ENCODE measurements around the gene ARL4D.
"Not testable (repeated sequence)": the region's sequence is repeated elsewhere in the genome, so short reads cannot be mapped to it uniquely, and the experiment has no call there.

Gene ARL4D

DNA sequence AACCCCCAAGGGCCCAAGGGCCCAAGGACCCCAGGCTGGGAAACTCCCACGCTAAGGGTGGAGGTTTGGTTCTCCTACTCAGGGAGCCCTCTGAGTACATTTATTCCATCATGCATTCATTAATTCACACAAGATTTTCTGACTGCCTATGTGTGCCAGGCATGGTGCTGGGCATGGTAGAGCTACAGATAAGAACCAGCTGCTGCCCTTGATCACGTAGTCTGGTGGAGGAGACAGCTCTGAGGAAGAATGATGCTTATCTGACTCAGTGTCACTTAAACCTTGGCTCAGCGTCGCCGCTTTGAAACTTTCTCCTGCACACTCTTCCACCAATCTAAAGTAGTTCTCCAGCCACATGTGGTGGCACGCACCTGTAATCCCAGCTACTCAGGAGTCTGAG, 3.6 kb upstream of the ARL4D start:
- no peak for DNase-seq (ENCODE audit: low read depth in 3 of 3)

DNA sequence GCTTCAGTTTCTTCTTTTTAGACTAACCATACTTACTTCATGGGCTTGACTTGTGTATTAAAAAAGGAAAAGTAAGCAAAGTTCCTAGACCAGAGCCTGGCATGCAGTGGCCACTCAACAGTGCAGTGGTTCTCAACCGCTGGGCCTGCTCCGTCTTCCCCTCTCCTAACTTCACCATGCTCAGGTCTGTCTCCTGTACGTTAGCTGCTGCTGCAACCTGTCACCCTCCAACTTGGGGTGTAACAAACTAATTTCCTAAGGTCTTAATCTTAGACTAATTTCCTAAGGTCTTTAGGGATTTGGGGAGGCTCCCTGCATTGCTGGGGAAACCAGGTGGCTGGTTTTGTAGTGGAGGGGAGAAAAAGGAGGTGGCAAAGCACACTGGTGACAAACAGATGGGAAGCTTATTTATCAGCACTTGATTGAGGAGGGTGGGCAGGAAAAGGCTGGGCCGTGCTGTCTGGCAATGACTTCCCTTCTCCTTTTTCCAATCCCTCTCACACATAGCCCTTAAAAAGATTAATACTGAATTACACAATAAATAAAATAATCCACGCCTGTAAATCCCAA, 2.2 kb upstream of the ARL4D start:
- no peak for DNase-seq (ENCODE audit: low read depth in 3 of 3)

DNA sequence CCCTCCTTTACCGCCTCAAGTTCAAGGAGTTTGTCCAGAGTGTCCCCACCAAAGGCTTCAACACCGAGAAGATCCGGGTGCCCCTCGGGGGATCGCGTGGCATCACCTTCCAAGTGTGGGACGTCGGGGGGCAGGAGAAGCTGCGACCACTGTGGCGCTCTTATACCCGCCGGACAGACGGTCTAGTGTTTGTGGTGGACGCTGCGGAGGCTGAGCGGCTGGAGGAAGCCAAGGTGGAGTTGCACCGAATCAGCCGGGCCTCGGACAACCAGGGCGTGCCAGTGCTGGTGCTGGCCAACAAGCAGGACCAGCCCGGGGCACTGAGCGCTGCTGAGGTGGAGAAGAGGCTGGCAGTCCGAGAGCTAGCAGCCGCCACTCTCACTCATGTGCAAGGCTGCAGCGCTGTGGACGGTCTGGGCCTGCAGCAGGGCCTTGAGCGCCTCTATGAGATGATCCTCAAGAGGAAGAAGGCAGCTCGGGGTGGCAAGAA, 1.1 kb downstream of the ARL4D start:
- DNase-seq (ENCODE audit: low read depth in 3 of 3), result no peak

DNA sequence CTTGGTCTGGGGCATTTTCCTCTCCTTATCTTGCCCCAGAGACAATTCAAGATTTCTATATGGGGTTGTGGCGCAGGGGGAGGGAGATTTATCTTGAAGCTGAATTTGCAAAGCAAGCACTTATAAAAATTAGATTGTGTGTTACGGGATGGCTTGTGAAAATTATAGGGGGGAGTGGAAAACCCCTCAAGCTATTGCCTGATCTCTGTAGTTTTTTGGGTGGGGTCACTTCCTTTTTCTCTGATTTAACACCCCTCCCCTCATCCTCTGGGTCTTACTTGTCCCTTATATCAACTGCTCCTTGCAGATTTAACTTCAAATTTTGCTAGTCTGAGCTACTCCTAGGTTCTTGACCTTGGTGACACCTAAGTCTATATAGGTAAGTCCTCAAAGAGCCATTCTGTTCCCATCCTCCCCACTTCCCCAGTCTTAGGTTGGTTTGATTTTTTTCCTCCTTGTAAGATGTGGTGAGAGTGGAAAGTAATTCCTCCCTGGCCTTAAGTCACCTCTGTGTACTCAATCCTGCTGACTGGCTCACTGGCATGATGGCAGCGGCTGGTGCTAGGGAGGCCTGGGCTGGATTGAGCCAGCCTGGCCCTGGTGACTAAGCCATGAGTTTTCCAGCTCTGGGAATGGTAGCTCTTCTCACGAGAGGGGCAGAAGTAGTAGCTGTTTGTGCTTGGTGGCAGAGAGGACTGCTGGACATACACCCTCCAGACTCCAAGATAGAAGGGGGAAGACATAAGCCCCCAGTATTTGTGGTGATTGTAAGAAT, 2.3 kb downstream of the ARL4D start:
- no peak for DNase-seq (ENCODE audit: low read depth in 3 of 3)

DNA sequence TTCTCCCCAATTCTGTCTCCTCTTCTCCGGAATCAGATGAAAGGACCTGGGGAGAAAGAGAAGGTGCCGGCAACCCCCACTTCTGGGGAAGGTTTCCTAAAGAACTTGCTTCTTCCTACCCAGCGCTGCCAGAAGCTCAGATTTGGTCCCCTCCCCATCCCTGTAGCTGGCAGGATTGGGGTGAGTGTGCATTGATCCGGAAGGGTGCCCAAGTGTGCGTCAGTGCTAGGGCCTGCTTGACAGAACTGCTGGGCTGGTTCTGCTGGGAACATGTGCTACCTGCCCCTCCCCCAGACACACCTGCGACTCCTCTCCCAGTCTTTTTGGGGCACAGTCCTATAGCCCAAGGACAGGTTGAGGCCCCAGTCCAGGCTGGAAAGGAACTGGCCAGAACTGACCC, 3.3 kb downstream of the ARL4D start:
- no peak for DNase-seq (ENCODE audit: low read depth in 3 of 3)

DNA sequence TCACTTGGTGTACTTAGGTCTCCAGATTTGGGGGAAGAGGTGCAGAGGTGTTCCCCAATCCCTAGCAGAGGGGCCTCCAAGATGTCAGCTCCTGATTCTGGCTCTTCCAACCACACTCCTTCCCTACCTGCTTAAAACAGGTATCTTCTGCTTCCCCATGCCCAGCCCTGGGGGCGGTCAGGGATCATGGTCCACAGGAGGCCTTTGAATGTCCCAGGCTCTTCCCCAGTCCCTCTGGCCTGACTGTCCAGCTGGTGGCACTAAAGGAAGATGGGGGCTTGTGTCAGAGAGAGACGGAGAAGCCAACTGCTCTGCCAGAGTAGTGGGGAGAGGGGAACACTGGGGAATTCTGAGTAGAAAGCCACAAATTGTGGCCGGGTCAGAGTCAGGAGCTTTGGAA, 3.8 kb downstream of the ARL4D start:
- no peak for DNase-seq (ENCODE audit: low read depth in 3 of 3)

DNA sequence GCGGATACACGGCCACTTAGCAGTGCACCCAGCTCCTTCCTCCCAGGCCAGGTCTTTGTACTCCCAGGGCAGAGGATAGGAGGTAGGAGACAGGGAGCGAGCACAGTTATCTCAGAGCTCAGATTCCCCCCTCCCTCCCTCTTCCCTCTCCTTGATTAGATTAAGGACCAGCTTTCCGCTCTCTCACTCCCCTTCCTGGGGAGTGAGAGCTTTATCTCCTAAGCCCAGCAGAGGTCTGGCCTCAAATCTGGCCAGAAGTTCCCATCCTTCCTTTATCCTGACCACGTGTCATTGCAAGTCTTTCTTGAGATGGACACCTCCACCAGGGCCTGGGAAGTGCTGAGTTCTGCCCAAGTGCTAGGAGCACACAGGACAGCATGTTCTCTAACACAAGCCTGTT, 5.1 kb downstream of the ARL4D start:
- no peak for DNase-seq (ENCODE audit: low read depth in 3 of 3)

DNA sequence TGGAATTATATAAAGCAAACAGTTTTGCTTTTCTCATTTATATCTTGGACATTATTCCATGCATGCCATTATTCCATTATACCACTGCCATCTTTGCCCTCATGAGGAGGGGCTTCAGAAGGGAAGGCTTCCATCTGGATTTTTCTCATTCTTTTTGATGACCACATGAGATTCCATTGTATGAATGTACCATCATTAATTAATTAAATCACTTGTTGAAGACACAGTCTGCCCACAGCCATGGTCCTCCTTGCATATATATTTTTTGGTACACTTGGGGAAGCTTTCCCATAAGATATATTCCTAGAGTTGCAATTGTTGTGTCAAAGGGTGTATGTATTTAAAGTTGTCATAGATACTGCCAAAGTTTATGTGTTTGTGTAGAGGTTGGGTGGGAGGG, 7.1 kb downstream of the ARL4D start:
- no peak for DNase-seq (ENCODE audit: low read depth in 3 of 3)

DNA sequence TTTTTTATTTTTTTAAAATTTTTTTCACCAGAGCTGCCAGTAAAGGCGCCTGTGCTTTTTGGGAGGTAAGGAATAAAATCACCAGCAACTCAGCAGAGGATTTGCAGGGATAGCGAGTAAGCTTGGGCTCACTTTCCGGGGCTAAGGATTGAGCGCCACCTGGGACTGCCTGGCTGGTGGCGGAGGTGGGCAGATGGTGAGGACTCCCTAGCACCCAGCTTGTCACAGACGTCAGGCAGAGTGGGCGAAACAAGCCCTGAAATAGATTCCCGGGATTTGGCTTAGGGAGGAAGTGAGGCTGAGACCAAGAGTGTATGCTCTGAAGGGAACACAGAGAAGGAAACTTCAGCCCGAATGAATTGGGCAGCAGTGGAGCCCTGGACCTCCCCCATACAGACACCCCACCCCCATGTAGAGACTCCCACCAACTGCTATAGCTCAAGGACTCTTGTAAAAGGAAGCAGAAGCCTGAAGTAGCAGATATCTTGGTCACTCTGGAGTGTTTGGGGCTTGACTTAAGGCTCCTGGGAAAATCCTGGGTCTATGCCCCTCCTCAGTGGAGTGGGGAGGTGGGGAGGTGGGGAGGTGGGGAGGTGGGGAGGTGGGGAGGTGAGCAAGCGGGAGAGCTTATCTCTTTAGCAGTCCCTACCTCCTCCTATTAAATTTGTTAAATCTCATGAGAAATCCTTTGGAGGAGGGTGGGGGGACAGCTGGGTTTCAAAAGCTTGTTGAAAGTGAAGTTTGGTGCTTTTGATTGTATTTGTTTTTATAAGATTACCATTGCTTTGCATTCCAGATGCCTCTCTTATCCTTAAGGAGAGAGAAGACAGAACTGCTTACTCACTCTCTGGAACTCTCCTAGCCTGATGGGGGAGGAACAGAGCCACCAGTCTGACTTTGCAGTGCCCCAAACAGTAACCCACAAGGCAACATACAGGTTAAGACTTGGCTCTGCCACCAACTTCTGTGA, 8.2 kb downstream of the ARL4D start:
- DNase-seq (ENCODE audit: low read depth in 3 of 3), result no peak

DNA sequence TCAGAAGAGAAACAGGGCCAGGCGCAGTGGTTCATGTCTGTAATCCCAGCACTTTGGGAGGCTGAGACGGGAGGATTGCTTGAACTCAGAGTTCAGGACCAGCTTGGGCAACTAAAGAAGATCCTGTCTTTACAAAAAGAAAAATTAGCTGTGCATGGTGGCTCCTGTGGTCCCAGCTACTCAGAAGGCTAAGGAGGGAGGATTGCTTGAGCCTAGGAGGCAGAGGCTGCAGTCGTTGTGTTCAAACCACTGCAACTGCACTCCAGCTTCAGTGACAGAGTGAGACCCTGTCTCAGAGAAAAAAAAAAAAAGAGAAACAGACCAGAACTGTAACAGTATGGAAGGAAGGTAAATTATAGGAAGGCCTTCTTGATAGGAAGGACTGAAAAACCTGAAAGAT, 10.3 kb downstream of the ARL4D start:
- DNase-seq (ENCODE audit: low read depth in 3 of 3), result no peak

DNA sequence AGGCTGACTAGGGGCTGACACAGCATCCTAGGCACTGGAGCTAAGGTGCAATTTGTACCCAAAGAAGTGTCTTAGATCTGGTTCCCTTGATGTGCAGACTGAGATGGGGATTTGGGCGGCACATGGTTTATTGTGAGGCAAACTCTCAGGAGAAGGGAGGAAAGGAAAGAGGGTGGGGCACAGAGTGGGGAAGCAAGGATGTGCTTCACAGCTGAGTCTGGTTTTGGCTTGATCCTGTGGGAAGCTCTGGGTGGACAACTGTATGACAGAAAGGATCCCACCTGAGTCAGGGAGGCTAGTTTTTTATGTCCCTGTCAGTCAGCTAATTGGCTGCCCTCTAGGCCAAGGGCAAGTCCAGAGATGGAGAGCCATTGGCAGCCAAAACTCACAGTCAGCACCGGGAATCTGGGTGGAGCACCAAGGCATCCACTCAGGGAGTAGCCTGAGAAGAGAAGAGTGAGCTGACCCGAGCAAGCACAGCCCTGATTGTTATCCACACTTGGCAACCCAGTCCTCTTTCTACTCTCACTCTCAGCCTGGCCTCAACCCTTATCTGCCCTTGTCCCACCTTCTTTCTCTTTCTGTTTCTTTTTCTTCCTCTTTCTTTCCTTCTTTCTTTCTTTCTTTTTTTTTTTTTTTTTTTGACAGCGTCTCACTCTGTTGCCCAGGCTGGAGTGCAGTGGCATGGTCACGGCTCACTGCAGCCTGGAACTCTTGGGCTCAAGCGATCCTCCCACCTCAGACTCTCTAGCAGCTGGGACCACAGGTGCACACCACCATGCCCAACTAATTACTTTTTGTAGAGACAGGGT, 12.0 kb downstream of the ARL4D start:
- DNase-seq (ENCODE audit: low read depth in 3 of 3), result no peak

DNA sequence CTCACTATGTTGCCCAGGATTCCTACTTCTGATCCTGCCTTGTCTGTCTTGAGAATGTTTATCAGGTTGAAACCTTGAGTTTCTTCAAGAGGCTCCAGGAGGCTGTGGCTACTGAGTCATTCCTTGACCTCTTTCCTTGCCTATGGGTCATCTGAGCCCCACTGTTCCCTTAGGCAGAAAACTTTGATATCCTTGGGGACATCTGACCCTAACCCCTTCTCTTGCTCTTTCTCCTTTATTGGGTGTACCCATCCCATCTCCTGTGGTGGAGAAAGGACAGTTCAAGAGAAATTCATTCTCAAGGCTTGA, 12.5 kb downstream of the ARL4D start:
- no peak for DNase-seq (ENCODE audit: low read depth in 3 of 3)

DNA sequence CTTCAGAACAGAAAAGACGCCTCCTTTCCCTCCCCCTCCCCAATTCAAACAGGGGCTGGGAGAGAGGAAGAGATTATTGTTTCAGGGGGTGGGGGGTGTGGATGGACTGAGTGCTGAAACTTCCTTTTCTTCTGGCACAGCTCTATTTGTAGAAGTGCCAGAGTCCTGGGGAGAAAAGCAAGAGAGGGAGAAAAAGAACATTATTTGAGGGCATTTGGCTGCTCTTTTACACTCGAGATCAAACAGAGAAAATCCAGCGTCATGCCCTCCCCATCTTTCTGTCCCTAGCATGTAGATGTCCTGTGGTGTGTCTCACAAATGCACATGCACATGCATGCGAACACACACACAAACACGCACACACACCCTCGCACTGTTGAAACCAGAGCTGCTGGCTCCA, 13.0 kb downstream of the ARL4D start:
- no peak for DNase-seq (ENCODE audit: low read depth in 3 of 3)

DNA sequence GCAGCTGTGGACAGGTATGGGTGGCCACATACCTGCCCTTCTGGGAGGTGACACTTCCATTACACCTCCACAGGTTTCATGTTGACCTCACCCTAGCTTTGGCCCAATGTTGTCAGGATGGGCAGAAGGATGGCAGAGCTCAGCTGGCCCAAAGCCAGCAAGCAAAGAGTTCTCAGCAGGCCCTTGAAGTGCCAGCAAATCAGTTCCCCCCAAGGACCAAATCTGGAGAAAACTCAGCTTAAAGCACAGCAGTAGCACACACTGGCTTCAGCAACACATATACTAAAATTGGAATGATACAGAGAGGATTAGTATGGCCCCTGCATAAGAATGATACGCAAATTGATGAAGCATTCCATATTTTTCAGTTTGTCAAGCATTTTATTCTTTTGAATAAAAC, 13.4 kb downstream of the ARL4D start:
- no peak for DNase-seq (ENCODE audit: low read depth in 3 of 3)

DNA sequence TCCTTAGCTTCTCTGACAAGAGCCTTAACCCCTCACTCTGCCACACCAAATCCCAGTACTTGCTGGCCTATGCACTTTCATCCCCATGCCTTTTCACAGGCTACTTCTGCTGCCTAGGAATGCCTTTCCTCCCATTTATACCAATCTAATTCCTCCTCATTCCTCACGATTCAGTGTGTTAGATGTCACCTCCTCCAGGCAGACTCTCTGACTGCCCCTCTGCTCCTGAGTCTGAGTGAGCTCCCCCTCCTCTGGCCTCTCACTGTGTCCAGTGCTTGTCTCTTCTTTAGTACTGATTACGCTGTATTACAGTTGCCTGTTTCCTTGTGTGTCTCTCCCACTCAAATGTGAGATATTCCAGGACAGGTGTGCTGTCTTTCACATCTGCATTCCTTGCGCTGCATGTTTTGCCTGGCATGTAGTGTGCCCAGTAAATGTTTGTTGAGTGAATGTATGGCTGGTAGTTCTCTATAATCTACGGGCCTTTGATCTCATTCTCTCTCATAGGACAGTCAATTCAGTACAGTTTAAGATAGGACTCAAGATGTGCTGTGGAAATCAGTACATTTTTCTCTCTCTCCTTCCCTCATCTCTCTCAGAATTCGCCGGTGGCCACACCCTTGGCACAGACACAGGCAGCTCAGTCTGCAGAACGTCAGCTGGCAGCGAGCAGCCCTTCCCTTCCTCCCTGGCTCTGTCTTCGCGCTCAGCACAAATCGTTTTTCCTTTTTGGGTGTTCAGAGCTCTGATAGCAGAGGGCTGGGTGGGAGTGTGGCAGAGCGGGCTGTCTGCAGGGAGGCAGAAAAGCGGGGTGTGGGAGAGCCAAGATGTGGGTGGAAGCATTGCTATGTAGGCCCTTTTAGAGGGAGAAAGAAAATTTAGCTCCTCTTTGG, 18.5 kb downstream of the ARL4D start:
- no peak for DNase-seq (ENCODE audit: low read depth in 3 of 3)

DNA sequence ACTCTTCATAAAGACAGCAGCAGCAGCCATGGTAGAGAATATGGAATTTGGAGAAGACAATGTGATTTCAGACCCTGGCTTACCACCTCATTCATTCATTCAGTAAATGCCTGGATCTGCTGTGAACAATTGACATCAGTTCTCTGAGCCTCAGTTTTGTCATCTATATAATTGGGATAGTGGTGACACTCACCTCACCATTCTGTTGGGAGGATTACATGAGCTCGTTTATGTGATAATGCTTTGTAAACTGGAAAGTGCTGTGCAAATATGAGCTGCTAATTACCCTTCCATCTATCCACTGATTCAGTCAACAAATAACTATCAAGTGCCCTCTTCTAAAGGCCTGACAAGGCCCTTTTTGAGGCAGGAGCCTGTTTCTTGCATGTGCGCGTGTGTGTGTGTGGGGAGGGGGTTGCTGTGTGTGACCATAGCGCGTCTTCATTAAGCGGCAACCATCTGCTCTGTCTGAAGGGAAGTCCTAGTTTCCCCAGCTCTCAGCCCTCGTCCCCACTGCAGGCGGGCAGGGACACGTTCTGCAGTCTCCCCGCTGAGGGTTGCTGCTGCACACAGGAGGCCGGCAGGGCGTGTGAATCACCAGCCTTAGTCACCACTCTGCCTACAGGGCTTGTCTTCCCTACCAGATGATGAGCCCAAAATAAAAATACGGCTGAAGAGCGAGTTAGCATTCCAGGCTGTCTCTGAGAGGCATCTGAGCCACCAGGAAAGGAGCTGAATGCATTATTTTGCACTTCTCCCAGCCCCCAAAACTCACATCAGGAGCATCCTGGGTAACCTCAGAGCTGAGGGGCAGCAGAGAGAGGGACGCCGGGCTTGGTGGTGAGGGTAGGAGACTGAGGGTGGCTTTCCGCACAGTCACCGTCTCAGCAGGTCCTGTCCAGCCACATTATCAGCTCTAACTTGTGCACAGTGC, 19.9 kb downstream of the ARL4D start:
- DNase-seq (ENCODE audit: low read depth in 3 of 3), result peak in 1 of 3 donors; percentile 8

DNA sequence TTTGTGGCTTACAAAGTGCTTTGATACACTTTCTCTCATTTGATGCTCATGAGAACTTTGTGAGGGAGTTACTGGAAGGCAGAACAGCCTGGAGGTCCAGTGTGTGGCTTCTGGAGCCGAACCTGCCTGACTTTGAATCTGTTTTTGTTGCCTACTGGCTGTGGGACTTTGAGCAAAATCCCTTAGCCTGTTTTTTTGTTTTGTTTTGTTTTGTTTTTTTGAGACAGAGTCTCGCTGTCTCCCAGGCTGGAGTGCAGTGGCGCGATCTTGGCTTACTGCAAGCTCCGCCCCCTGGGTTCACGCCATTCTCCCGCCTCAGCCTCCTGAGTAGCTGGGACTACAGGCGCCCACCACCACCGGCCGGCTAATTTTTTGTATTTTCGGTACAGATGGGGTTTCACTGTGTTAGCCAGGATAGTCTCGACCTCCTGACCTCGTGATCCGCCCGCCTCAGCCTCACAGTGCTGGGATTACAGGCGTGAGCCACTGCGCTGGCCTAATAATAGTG, 20.6 kb downstream of the ARL4D start:
- not testable (repeated sequence) for DNase-seq (ENCODE audit: low read depth in 3 of 3)

DNA sequence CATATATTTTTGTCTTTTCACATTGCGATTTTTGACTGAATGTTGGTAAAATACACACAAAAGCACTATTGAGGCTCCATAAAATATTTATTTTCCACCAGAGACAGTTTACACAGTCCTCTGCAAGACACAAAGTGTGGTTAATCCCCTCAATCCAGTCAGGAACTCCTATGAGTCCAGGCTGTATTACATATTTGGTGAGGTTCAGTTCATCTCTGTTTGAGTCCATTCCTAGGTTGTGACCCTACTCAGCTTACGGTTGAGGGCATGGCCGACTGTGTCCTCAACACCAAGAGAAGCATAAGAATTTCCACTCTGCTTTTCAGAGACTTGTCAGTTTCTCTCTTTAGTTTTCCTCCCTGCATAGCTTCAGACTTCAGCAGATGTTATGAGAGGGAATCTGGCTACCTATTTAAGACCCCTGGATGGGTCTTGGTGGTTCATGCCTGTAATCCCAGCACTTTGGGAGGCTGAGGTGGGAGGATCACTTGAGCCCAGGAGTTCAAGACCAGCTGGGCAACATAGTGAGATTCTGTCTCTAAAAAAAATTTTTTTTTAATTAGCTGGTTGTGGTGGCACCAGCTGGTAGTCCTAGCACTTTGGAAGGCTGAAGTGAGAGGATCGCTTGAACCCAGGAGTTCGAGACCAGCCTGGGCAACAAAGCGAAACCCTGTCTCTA, 25.1 kb downstream of the ARL4D start:
- DNase-seq (ENCODE audit: low read depth in 3 of 3), result no peak

Data from stimulated activated CD4-positive, alpha-beta T cell treated with anti-CD3 and anti-CD28 coated beads, TNF-alpha, amount 100 ng/mL, for 48 hours (primary cell).